Calu3 (cell line): ENCODE data around the gene RND3. TPM values are rescaled to one million over a fixed set of nuclear protein-coding genes. Genes with fewer than 3 reads are reported as not detected.
A peak's percentile ranks its signal among the peaks of the same experiment; 100 is the strongest.

Experiments
- Bru-seq: library from RNA; stranded (reverse); fragments of 400-500 nt; gene quantifications from one replicate; lab custom pipeline; 2021; lab: Mats Ljungman, UMichigan
- BruChase-seq, 2 experiments: library from RNA; stranded (reverse); fragments of 400-500 nt; gene quantifications; one replicate each; lab custom pipeline; 2021; lab: Mats Ljungman, UMichigan
- BruUV-seq: library from RNA; stranded (reverse); fragments of 400-500 nt; replicated peaks from 2 replicates; lab custom pipeline; 2021; lab: Mats Ljungman, UMichigan
- CTCF ChIA-PET: fragments of 300-600 bp; sonication (Branson Sonifier 250); formaldehyde crosslinking; loops from one replicate; lab custom pipeline; 2022; ENCODE audit warnings: antibody characterized with exemption; lab: Charles Lee
- DNase-seq: peaks from one replicate; pipeline ENCODE4 v3.0.0; 2022
- H3K27ac Mint-ChIP-seq: one replicate; pipeline ENCODE4 v1.8.0; 2022; ENCODE audit warnings: mixed read lengths; ENCODE audit not compliant: unreplicated experiment
- H3K27me3 Mint-ChIP-seq: one replicate; pipeline ENCODE4 v1.8.0; 2022; ENCODE audit warnings: mixed read lengths; ENCODE audit not compliant: unreplicated experiment
- H3K36me3 Mint-ChIP-seq: one replicate; pipeline ENCODE4 v1.8.0; 2022; ENCODE audit warnings: mild to moderate bottlenecking, moderate library complexity, mixed read lengths; ENCODE audit not compliant: insufficient read depth, unreplicated experiment
- H3K4me1 Mint-ChIP-seq: one replicate; pipeline ENCODE4 v1.8.0; 2022; ENCODE audit warnings: mild to moderate bottlenecking, low read depth, mixed read lengths; ENCODE audit not compliant: unreplicated experiment
- H3K4me3 Mint-ChIP-seq: one replicate; pipeline ENCODE4 v1.8.0; 2022; ENCODE audit warnings: mild to moderate bottlenecking, low read depth, moderate library complexity, mixed read lengths; ENCODE audit not compliant: unreplicated experiment
- H3K9me3 Mint-ChIP-seq: one replicate; pipeline ENCODE4 v1.8.0; 2022; ENCODE audit warnings: low read depth, mixed read lengths; ENCODE audit not compliant: unreplicated experiment
- intact Hi-C: fragments of 100-400 bp; cut with micrococcal nuclease; formaldehyde crosslinking; loops from one replicate; pipeline ENCODE4 v1.10.0; 2022; ENCODE audit not compliant: unreplicated experiment
- long read RNA-seq: library from polyadenylated mRNA; stranded (forward); transcript quantifications from one replicate; pipeline ENCODE4 v2.0.0, GENCODE V29; 2022
- total RNA-seq: library from RNA; stranded (reverse); gene quantifications from 2 replicates; pipeline ENCODE4 v1.2.3, GENCODE V29; 2022
- TF ChIP-seq, protein P1 (sequence below): fragments of 200-600 bp; IDR thresholded peaks from one replicate; pipeline ENCODE4 v1.8.0; 2022; ENCODE audit warnings: antibody characterized with exemption; ENCODE audit not compliant: unreplicated experiment

Gene RND3, protein sequence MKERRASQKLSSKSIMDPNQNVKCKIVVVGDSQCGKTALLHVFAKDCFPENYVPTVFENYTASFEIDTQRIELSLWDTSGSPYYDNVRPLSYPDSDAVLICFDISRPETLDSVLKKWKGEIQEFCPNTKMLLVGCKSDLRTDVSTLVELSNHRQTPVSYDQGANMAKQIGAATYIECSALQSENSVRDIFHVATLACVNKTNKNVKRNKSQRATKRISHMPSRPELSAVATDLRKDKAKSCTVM
- 118 and 143 TPM in 2 replicates for total RNA-seq
- percentile 100 among the genes with signal in this experiment for Bru-seq, nascent RNA
- BruChase-seq, experiment 1, labeled RNA remaining after a 6-hour chase, result percentile 88 among the genes with signal in this experiment
- BruChase-seq, experiment 2, labeled RNA remaining after a 2-hour chase, result percentile 94 among the genes with signal in this experiment
- long read RNA-seq, transcript RND3-202 (5 exons, 2,777 nt), result minor isoform, 44 of 126 reads
- long read RNA-seq, transcript RND3-201 (6 exons, 2,711 nt), result major isoform, 54 of 126 reads
- long read RNA-seq, partial matches to known transcripts, result 14 of 126 reads
- long read RNA-seq, other reads (novel, unspliced or antisense), result 12 of 126 reads

DNA sequence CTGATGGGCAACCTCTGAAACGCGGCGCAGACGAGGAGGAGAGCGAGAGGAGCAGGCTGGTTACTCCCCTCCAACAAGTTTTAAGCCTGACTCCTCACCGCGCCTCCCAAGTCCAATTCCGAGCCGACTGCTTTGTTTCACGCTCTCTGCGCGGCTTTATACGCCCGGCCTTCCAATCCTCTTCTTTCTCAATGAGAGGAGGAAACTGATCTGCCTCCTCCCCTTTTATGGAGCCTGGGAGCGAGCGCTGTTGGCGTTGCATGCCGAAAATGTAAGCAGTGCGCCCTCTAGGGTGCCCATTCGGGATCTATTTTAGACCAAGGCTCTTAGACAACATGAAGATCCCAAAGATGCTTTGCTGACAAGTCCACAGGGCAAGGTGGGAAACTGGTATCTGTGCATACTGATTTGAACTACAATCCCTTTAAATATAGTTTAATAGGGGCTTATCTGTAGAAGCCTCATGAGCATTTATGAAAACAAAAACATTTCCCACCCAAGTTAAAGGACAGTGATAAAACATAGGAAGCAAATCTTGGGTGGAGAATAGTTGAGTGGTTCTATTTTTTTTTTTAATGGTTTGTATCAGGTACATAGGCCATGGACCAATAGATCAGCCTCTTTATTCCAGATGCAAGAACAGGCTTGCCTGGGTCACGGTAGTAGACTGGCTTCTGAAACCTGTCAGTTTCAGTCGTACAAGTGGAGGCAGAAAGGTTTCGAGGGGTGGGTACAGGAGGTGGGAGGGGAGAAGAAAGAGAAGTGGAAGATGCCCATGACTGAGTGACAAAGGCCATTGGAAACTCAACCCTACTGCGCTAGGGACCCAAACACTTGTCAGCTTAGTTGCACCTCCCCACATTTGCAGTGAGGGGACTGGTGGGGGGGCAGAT is at the start of gene RND3:
Gene RND3 (minus strand): TSS at position 131 of the 893 bp plus-strand sequence. CDS start 250 bp downstream, outside the sequence.
- BruUV-seq, result no TSS peak
- peaks cover 51% of the 10 kb centered on the region for H3K36me3 Mint-ChIP-seq
- peaks cover 18% of the 10 kb centered on the region for H3K4me1 Mint-ChIP-seq
- DNase-seq, result peak; percentile 96
- peaks cover 8% of the 10 kb centered on the region for H3K27me3 Mint-ChIP-seq
- H3K27ac Mint-ChIP-seq, result peak within 1 kb of the TSS; percentile 99
- H3K4me3 Mint-ChIP-seq, result peak within 1 kb of the TSS; percentile 94
- intact Hi-C loops, result loop anchor here (1.0 to 5.0 kb wide), 4 partner anchors 39 to 689 kb away; no protein-coding TSS in a partner anchor
- TF ChIP-seq, protein P1, sequence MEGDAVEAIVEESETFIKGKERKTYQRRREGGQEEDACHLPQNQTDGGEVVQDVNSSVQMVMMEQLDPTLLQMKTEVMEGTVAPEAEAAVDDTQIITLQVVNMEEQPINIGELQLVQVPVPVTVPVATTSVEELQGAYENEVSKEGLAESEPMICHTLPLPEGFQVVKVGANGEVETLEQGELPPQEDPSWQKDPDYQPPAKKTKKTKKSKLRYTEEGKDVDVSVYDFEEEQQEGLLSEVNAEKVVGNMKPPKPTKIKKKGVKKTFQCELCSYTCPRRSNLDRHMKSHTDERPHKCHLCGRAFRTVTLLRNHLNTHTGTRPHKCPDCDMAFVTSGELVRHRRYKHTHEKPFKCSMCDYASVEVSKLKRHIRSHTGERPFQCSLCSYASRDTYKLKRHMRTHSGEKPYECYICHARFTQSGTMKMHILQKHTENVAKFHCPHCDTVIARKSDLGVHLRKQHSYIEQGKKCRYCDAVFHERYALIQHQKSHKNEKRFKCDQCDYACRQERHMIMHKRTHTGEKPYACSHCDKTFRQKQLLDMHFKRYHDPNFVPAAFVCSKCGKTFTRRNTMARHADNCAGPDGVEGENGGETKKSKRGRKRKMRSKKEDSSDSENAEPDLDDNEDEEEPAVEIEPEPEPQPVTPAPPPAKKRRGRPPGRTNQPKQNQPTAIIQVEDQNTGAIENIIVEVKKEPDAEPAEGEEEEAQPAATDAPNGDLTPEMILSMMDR, result peak; percentile 67
- CTCF ChIA-PET, result interaction anchor here (0.5 kb wide), 1 partner anchor 206 kb away, joined by 3 read pairs; no protein-coding TSS in a partner anchor
- no peaks in the 10 kb centered on the region for H3K9me3 Mint-ChIP-seq

GRCh38 chr2:150535176-150535575 is 47.7 kb upstream of the RND3 start:
- peaks cover 2% of the 10 kb centered on the region for H3K9me3 Mint-ChIP-seq
- intact Hi-C loops, result no loop called here
- H3K4me1 Mint-ChIP-seq, result no peaks in the 10 kb centered on the region
- no peaks in the 10 kb centered on the region for H3K27me3 Mint-ChIP-seq
- no peak overlapping the region for H3K27ac Mint-ChIP-seq
- H3K36me3 Mint-ChIP-seq, result no peaks in the 10 kb centered on the region
- BruUV-seq, result no TSS peak
- no peak overlapping the region for H3K4me3 Mint-ChIP-seq
- TF ChIP-seq, protein P1, result no peak
- CTCF ChIA-PET, result no interaction called here
- no peak for DNase-seq

- peaks cover 2% of the 10 kb centered on the region for H3K9me3 Mint-ChIP-seq
- CTCF ChIA-PET, result no interaction called here
- H3K27ac Mint-ChIP-seq, result no peak overlapping the region
- peaks cover 18% of the 10 kb centered on the region for H3K4me1 Mint-ChIP-seq
- no peak for DNase-seq
- no TSS peak for BruUV-seq
- intact Hi-C loops, result no loop called here
- peaks cover 7% of the 10 kb centered on the region for H3K36me3 Mint-ChIP-seq
- no peak overlapping the region for H3K4me3 Mint-ChIP-seq
- no peaks in the 10 kb centered on the region for H3K27me3 Mint-ChIP-seq
- TF ChIP-seq, protein P1, result no peak
Measured at GRCh38 chr2:150532879-150533278, 45.4 kb upstream of the RND3 start.

GRCh38 chr2:150532020-150532419 is 44.6 kb upstream of the RND3 start:
- Mint-ChIP-seq H3K9me3 (peaks cover 2% of the 10 kb centered on the region), H3K27me3 (no peaks in the 10 kb centered on the region), H3K36me3 (peaks cover 7% of the 10 kb centered on the region), H3K4me3 (no peak overlapping the region), H3K4me1 (peaks cover 22% of the 10 kb centered on the region), H3K27ac (no peak overlapping the region)
- CTCF ChIA-PET, result no interaction called here
- intact Hi-C loops, result no loop called here
- DNase-seq, result no peak
- TF ChIP-seq, protein P1, result no peak
- BruUV-seq, result no TSS peak
